ENCODE results near the gene MKNK2. TPM values are rescaled to one million over a fixed set of nuclear protein-coding genes. Genes with fewer than 3 reads are reported as not detected.

MKNK2 gene
- polyA plus RNA-seq, 4 donors = 47.6 to 101 (median 88.9) TPM

DNA sequence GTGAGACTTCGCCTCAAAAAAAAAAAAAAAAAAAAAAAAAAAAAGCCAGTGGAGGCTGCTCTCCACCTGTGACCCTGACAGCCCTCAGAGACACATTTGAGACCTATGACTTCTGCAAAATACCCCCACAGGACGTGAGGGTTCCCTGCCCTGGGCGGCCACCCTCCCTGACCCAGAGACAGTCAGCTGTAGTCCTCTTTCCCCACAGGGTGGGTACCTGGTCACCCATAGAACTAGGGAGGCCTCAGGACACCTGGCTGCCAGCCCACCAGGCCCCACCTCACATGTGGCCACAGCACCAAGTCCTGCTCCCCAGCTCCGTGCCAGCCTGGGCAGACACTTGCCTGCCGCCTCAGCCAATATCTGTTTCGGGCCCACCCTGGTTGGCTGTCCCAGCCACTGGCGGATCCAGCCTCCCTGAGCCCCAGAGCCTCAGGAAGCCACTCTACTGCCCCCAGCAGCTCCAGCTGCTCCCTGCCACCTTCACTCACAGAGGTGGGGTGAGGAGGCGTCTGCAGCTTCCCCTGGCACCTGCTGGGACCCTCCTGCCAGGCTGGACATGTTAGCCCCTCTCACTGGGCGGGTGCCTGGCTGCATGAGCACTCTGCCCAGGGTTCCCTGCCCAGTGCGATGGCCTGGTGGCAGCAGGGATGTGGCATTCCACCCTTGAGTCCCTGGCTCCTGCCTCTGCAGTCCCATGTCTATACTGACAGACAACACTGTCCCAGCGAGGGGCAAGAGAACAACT lies 6.9 kb downstream of the MKNK2 start:
- Histone ChIP-seq H3K36me3 (ENCODE audit: control insufficient read depth in 3 of 3, insufficient read depth in 2 of 3, low read depth in 1 of 3, low read length in 3 of 3) (peaks cover 13 to 97% (median 15%) of the 10 kb centered on the region in 3 donors), H3K27ac (ENCODE audit: low read depth in 1 of 3, low read length in 2 of 3) (peak overlapping the region in 2 of 3 donors; percentile 21 to 43), H3K27me3 (ENCODE audit: control insufficient read depth in 3 of 3, insufficient read depth in 3 of 3, low read length in 3 of 3) (no peaks in the 10 kb centered on the region), H3K4me1 (ENCODE audit: control insufficient read depth in 3 of 3, insufficient read depth in 2 of 3, low read depth in 1 of 3, low read length in 2 of 3) (peaks cover 6 to 54% (median 25%) of the 10 kb centered on the region in 3 donors), H3K4me3 (ENCODE audit: low read depth in 1 of 3, low read length in 3 of 3) (no peak overlapping the region), H3K9me3 (ENCODE audit: control insufficient read depth in 2 of 2, insufficient read depth in 1 of 2, low read depth in 1 of 2, low read length in 1 of 2) (no peaks in the 10 kb centered on the region)
- FAIRE-seq (no peak), DNase-seq (peak in 1 of 2 donors; percentile 15)
- 76 to 85% (median 84%) methylated on average over 10 to 11 of the region's 11 CpGs for WGBS, 3 donors

DNA sequence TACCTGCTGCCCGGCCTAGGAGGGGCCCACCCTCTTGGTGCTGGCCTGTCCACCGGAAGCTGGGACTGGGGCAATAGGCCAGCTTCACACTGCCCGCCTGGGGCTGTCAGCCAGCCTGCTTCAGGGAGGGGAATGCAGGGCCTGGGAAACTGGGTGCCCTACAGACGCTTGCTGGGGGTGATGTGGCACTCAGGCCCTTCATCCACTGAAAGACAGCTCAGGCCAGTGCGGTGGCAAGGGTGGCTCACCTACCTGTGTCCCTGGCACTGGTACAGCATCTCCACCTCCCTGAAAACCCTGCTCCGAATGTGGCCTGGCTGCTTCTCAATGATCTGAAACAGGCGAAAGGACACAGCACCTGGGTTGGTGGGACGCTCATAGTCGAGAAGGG lies 7.8 kb downstream of the MKNK2 start:
- H3K27me3 ChIP-seq (ENCODE audit: control insufficient read depth in 3 of 3, insufficient read depth in 3 of 3, low read length in 3 of 3) = no peaks in the 10 kb centered on the region
- DNase-seq = peak in 1 of 2 donors; percentile 15
- FAIRE-seq = no peak
- H3K4me3 ChIP-seq (ENCODE audit: low read depth in 1 of 3, low read length in 3 of 3) = no peak overlapping the region
- peaks cover 6 to 45% (median 18%) of the 10 kb centered on the region in 3 donors for H3K4me1 ChIP-seq (ENCODE audit: control insufficient read depth in 3 of 3, insufficient read depth in 2 of 3, low read depth in 1 of 3, low read length in 2 of 3)
- WGBS, 3 donors = 70 to 74% (median 74%) methylated on average over 9 of the region's 9 CpGs
- peak overlapping the region; percentile 92 to 97 (median 95) for H3K27ac ChIP-seq (ENCODE audit: low read depth in 1 of 3, low read length in 2 of 3)
- peaks cover 18 to 97% (median 22%) of the 10 kb centered on the region in 3 donors for H3K36me3 ChIP-seq (ENCODE audit: control insufficient read depth in 3 of 3, insufficient read depth in 2 of 3, low read depth in 1 of 3, low read length in 3 of 3)
- no peaks in the 10 kb centered on the region for H3K9me3 ChIP-seq (ENCODE audit: control insufficient read depth in 2 of 2, insufficient read depth in 1 of 2, low read depth in 1 of 2, low read length in 1 of 2)

DNA sequence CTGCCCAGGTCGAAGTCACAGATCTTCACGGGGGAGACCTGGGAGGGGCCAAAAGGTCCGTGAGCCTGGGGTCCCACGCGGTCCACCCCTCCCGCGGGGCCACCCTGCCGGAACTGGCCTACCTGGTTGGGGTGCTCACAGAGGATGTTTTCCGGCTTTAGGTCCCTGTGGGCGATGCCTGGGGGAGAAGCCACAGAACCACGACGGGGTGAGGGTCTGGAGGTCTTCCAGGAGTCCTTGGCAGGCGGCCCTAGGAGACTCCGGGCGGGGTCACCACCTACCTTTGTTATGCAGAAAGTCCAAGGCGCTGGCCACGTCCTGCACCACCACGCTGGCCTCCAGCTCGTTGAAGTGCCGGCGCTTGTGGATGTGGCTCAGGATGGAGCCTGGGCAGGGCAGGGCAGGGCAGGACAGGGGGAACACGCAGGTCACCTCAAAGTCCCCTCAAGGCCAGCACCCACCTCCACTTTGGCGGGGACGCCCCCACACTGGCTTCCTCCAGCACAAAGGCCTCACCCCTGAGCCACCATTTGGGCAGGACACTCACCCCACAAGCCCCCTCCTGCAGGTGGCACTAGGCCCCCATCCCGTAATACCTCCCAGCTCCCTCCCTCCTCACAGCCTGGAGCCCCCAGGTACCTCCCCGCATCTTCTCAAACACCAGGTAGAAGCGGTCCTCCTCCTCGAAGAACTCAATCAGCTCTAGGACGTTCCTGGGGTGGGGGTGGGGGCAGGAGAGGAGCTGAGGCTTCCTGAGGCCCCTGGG lies 8.4 kb downstream of the MKNK2 start:
- Histone ChIP-seq H3K27ac (ENCODE audit: low read depth in 1 of 3, low read length in 2 of 3) (peak overlapping the region; percentile 92 to 97 (median 95)), H3K9me3 (ENCODE audit: control insufficient read depth in 2 of 2, insufficient read depth in 1 of 2, low read depth in 1 of 2, low read length in 1 of 2) (no peaks in the 10 kb centered on the region), H3K4me3 (ENCODE audit: low read depth in 1 of 3, low read length in 3 of 3) (peak overlapping the region in 2 of 3 donors; percentile 17 to 41), H3K27me3 (ENCODE audit: control insufficient read depth in 3 of 3, insufficient read depth in 3 of 3, low read length in 3 of 3) (no peaks in the 10 kb centered on the region), H3K4me1 (ENCODE audit: control insufficient read depth in 3 of 3, insufficient read depth in 2 of 3, low read depth in 1 of 3, low read length in 2 of 3) (peaks cover 6 to 40% (median 14%) of the 10 kb centered on the region in 3 donors), H3K36me3 (ENCODE audit: control insufficient read depth in 3 of 3, insufficient read depth in 2 of 3, low read depth in 1 of 3, low read length in 3 of 3) (peaks cover 19 to 97% (median 24%) of the 10 kb centered on the region in 3 donors)
- DNase-seq (no peak), FAIRE-seq (no peak)
- WGBS, 3 donors = 22 to 23% (median 23%) methylated on average over 29 of the region's 29 CpGs

DNA sequence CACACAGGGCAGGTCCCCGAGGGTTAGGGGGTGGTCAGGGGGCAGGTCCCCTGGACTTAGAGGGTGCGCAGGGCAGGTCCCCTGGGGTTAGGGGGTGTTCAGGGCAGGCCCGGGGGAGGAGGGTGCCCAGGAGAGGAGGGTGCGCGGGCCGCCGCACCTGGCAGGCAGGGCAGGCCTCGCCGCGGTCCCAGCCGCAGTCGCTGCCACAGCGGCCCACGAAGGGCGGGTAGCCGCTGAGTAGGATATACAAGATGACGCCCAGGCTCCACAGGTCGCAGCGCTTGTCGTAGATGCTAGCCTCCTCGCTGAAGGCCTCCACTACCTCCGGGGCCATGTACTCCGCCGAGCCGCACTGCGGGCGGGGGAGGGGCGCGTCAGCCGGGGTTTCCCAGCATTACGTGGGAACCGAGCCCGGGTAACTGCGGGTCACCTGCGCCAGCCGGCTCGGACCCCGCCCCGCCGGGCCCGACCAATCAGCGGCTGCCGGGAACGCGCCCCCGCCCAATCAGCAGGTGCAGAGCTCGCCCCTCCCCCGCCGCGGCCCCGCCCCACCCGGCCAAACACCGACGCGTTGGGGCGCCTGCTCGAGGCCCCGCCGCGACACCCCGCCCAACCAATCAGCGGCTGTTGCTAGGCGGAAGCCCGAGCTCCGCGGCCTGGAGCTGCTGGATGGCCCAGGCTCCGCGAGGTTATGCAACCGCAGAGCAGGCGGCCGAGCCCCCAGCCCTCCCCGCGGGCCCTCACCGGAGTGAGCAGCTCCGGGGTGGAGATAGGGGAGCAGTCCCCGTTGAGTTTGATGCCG lies 9.2 kb downstream of the MKNK2 start:
- FAIRE-seq (no peak), DNase-seq (peak; percentile 97 to 98)
- peak overlapping the region in 2 of 3 donors; percentile 24 to 41 for H3K4me3 ChIP-seq (ENCODE audit: low read depth in 1 of 3, low read length in 3 of 3)
- no peaks in the 10 kb centered on the region for H3K27me3 ChIP-seq (ENCODE audit: control insufficient read depth in 3 of 3, insufficient read depth in 3 of 3, low read length in 3 of 3)
- H3K27ac ChIP-seq (ENCODE audit: low read depth in 1 of 3, low read length in 2 of 3) = peak overlapping the region; percentile 92 to 97 (median 95)
- 3 to 10% (median 4%) methylated on average over 31 to 77 of the region's 77 CpGs for WGBS, 3 donors
- peaks cover 19 to 93% (median 24%) of the 10 kb centered on the region in 3 donors for H3K36me3 ChIP-seq (ENCODE audit: control insufficient read depth in 3 of 3, insufficient read depth in 2 of 3, low read depth in 1 of 3, low read length in 3 of 3)
- peaks cover 3 to 33% (median 9%) of the 10 kb centered on the region in 3 donors for H3K4me1 ChIP-seq (ENCODE audit: control insufficient read depth in 3 of 3, insufficient read depth in 2 of 3, low read depth in 1 of 3, low read length in 2 of 3)
- no peaks in the 10 kb centered on the region for H3K9me3 ChIP-seq (ENCODE audit: control insufficient read depth in 2 of 2, insufficient read depth in 1 of 2, low read depth in 1 of 2, low read length in 1 of 2)

DNA sequence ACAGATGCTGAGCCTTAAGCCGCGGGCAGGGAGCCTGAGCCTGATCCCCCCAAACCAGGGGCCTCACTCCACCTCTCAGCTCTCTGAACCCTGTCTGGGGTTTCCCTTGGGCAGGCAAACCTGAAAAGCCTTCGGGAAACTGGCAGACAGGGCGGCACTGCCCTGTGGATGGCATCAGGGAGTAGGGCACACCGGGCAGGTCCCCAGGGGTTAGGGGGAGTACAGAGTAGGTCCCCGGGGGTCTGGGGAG lies 9.7 kb downstream of the MKNK2 start:
- Histone ChIP-seq H3K4me1 (ENCODE audit: control insufficient read depth in 3 of 3, insufficient read depth in 2 of 3, low read depth in 1 of 3, low read length in 2 of 3) (peaks cover 3 to 33% (median 9%) of the 10 kb centered on the region in 3 donors), H3K4me3 (ENCODE audit: low read depth in 1 of 3, low read length in 3 of 3) (no peak overlapping the region), H3K36me3 (ENCODE audit: control insufficient read depth in 3 of 3, insufficient read depth in 2 of 3, low read depth in 1 of 3, low read length in 3 of 3) (peaks cover 19 to 88% (median 24%) of the 10 kb centered on the region in 3 donors), H3K27ac (ENCODE audit: low read depth in 1 of 3, low read length in 2 of 3) (peak overlapping the region; percentile 75 to 92 (median 76)), H3K9me3 (ENCODE audit: control insufficient read depth in 2 of 2, insufficient read depth in 1 of 2, low read depth in 1 of 2, low read length in 1 of 2) (no peaks in the 10 kb centered on the region), H3K27me3 (ENCODE audit: control insufficient read depth in 3 of 3, insufficient read depth in 3 of 3, low read length in 3 of 3) (no peaks in the 10 kb centered on the region)
- 65 to 70% (median 67%) methylated on average over 6 of the region's 6 CpGs for WGBS, 3 donors
- no peak for FAIRE-seq
- no peak for DNase-seq

DNA sequence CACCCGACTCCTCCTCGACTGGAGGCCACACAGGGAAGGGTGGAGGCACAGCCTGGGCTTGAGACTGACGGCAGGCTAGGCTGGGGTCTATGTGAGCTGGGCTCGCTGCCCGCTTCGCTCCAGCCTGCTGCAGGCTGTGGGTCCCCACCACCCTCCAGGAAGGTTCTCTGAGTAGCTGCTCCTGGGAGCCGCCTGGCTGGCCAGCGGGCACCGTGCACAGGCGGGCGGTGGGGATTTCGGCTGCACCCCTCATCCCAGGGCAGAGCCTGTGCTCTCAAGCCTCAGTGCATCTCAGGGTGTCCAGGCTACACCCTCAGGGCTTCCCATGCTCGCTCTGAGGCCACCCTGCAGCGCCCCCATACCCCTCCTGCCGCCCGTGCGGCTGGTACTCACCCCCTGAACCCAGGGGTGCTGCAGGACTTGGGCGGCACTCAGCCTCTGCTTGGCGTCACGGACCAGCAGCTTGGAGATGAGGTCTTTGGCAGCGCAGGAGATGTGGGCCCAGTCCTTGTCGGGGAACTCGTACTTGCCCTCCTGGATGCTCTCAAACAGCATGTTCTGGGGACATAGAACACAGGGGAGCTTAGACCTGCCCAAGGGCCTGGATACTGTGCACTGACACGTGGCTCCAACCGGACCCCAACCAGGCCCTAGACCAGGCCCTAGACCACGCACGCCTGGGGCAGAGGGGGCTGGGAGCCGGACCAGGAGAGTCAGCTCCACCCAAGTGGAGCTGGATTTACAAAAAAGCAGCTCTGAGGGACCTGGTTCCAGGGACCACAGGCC lies 10.2 kb downstream of the MKNK2 start:
- WGBS, 3 donors = 90 to 92% (median 91%) methylated on average over 27 to 28 of the region's 28 CpGs
- peaks cover 3 to 31% (median 9%) of the 10 kb centered on the region in 3 donors for H3K4me1 ChIP-seq (ENCODE audit: control insufficient read depth in 3 of 3, insufficient read depth in 2 of 3, low read depth in 1 of 3, low read length in 2 of 3)
- FAIRE-seq (no peak), DNase-seq (peak in 1 of 2 donors; percentile 1)
- H3K4me3 ChIP-seq (ENCODE audit: low read depth in 1 of 3, low read length in 3 of 3) = no peak overlapping the region
- H3K36me3 ChIP-seq (ENCODE audit: control insufficient read depth in 3 of 3, insufficient read depth in 2 of 3, low read depth in 1 of 3, low read length in 3 of 3) = peaks cover 18 to 83% (median 24%) of the 10 kb centered on the region in 3 donors
- H3K27ac ChIP-seq (ENCODE audit: low read depth in 1 of 3, low read length in 2 of 3) = peak overlapping the region; percentile 75 to 92 (median 76)
- H3K9me3 ChIP-seq (ENCODE audit: control insufficient read depth in 2 of 2, insufficient read depth in 1 of 2, low read depth in 1 of 2, low read length in 1 of 2) = peaks cover 0 to 4% of the 10 kb centered on the region in 2 donors
- no peaks in the 10 kb centered on the region for H3K27me3 ChIP-seq (ENCODE audit: control insufficient read depth in 3 of 3, insufficient read depth in 3 of 3, low read length in 3 of 3)

DNA sequence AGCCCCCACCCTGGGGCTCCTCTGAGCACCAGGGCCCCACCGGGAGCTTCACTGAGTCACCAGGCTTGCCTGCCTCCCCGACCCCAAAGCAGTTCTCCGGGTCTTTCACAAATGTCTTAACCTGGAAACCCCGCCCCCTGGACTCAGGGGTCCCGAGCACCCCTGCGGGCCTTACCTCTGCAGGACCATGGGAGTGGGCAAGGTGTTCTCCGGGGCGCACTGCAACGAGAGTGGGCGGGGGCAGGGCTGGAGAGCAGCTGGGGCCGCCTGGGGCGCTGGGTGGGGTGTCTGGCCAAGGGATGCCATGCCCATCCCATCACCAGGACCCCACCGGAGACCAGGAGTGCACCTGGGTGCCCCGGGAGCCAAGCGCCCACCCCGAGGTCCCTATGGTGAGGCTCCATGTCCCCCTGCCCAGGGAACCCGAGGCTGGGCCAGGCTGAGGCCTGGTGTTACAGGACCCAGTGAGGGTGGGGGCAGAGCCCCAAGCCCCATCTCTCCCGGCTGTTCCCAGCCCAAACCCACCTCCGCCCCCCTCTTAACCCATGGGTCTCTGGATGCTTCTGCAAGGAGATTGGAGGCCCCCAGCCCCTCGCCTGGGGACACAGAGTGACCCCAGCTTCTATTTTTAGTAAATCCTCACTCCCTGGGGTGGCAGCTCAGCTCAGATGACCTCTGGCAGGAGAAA lies 10.9 kb downstream of the MKNK2 start:
- FAIRE-seq (no peak), DNase-seq (peak in 1 of 2 donors; percentile 2)
- H3K9me3 ChIP-seq (ENCODE audit: control insufficient read depth in 2 of 2, insufficient read depth in 1 of 2, low read depth in 1 of 2, low read length in 1 of 2) = peaks cover 0 to 12% of the 10 kb centered on the region in 2 donors
- H3K36me3 ChIP-seq (ENCODE audit: control insufficient read depth in 3 of 3, insufficient read depth in 2 of 3, low read depth in 1 of 3, low read length in 3 of 3) = peaks cover 13 to 76% (median 24%) of the 10 kb centered on the region in 3 donors
- H3K4me3 ChIP-seq (ENCODE audit: low read depth in 1 of 3, low read length in 3 of 3) = no peak overlapping the region
- no peaks in the 10 kb centered on the region for H3K27me3 ChIP-seq (ENCODE audit: control insufficient read depth in 3 of 3, insufficient read depth in 3 of 3, low read length in 3 of 3)
- peaks cover 3 to 29% (median 9%) of the 10 kb centered on the region in 3 donors for H3K4me1 ChIP-seq (ENCODE audit: control insufficient read depth in 3 of 3, insufficient read depth in 2 of 3, low read depth in 1 of 3, low read length in 2 of 3)
- WGBS, 3 donors = 84 to 88% (median 87%) methylated on average over 18 to 20 of the region's 20 CpGs
- no peak overlapping the region for H3K27ac ChIP-seq (ENCODE audit: low read depth in 1 of 3, low read length in 2 of 3)

All from small intestine (tissue), 7 donors.